PC-9 (cell line): ENCODE measurements around the gene ETV6. TPM values are rescaled to one million over a fixed set of nuclear protein-coding genes. Genes with fewer than 3 reads are reported as not detected.

Experiments used
- BruUV-seq: library from RNA; stranded (reverse); fragments of 400-500 nt; replicated peaks from 2 replicates; lab custom pipeline; 2021; lab: Mats Ljungman, UMichigan
- CTCF ChIA-PET: fragments of 300-600 bp; sonication (Branson Sonifier 250); formaldehyde crosslinking; loops from one replicate; lab custom pipeline; 2022; ENCODE audit warnings: antibody characterized with exemption; lab: Charles Lee
- POLR2A ChIA-PET: fragments of 300-600 bp; sonication (Branson Sonifier 250); formaldehyde crosslinking; loops from one replicate; lab custom pipeline; 2022; ENCODE audit warnings: antibody characterized with exemption; ENCODE audit not compliant: unreplicated experiment; lab: Charles Lee
- DNase-seq, 2 experiments: peaks; one replicate each; pipeline versions ENCODE4 v3.0.0 to v3.0.0-alpha.2; 2015 to 2022; ENCODE audit warnings: mixed read lengths in 1 of 2
- H2AFZ ChIP-seq: fragments of 200-600 bp; sonication (generic); 2 replicates; pipeline ENCODE4 v1.8.1; 2017; ENCODE audit warnings: antibody characterized with exemption
- H3F3A ChIP-seq: fragments of 200-600 bp; sonication (generic); 2 replicates; pipeline ENCODE4 v1.8.1; 2017; ENCODE audit warnings: antibody characterized with exemption, mild to moderate bottlenecking, low read depth; ENCODE audit not compliant: insufficient read depth
- H3K27ac ChIP-seq: fragments of 200-600 bp; sonication (generic); 2 replicates; pipeline ENCODE4 v1.6.1; 2016; ENCODE audit warnings: mixed run types
- H3K27me3 ChIP-seq: fragments of 200-600 bp; sonication (generic); 2 replicates; pipeline ENCODE4 v1.6.1; 2016; ENCODE audit warnings: low read depth, mixed run types; ENCODE audit not compliant: insufficient read depth
- H3K36me3 ChIP-seq: fragments of 200-600 bp; sonication (generic); 2 replicates; pipeline ENCODE4 v1.6.1; 2016; ENCODE audit warnings: low read depth, mixed run types
- H3K4me1 ChIP-seq: fragments of 200-600 bp; sonication (generic); replicated peaks from 2 replicates; pipeline ENCODE4 v1.6.1; 2016; ENCODE audit warnings: mixed run types; ENCODE audit not compliant: insufficient read depth
- H3K4me2 ChIP-seq: fragments of 200-600 bp; sonication (generic); 2 replicates; pipeline ENCODE4 v1.6.1; 2017; ENCODE audit warnings: mixed run types
- H3K4me3 ChIP-seq: fragments of 200-600 bp; sonication (generic); 2 replicates; pipeline ENCODE4 v1.6.1; 2016; ENCODE audit warnings: mixed run types
- H3K79me2 ChIP-seq: fragments of 200-600 bp; sonication (generic); 2 replicates; pipeline ENCODE4 v1.6.1; 2017; ENCODE audit warnings: low read depth, mixed run types
- H3K9me2 ChIP-seq: fragments of 200-600 bp; sonication (generic); 2 replicates; pipeline ENCODE4 v1.8.1; 2017; ENCODE audit warnings: mild to moderate bottlenecking; ENCODE audit not compliant: insufficient read depth
- H3K9me3 ChIP-seq: fragments of 200-600 bp; sonication (generic); 2 replicates; pipeline ENCODE4 v1.8.1; 2016; ENCODE audit warnings: low read depth; ENCODE audit not compliant: insufficient read depth
- H4K20me1 ChIP-seq: fragments of 200-600 bp; sonication (generic); 2 replicates; pipeline ENCODE4 v1.8.1; 2017; ENCODE audit not compliant: insufficient read depth
- CTCF ChIP-seq: fragments of 200-600 bp; sonication (generic); conservative IDR thresholded peaks from 2 replicates; pipeline ENCODE4 v1.6.1; 2017; ENCODE audit warnings: mixed run types, antibody characterized with exemption, mild to moderate bottlenecking, moderate library complexity
- EZH2 ChIP-seq: fragments of 200-600 bp; sonication (generic); IDR thresholded peaks from 2 replicates; pipeline ENCODE4 v1.8.0; 2017; ENCODE audit warnings: antibody characterized with exemption, low read depth
- intact Hi-C: fragments of 100-400 bp; cut with micrococcal nuclease; formaldehyde crosslinking; loops from one replicate; pipeline ENCODE4 v1.10.0; 2022; ENCODE audit not compliant: unreplicated experiment
- total RNA-seq: library from RNA; stranded (reverse); gene quantifications from 2 replicates; pipeline ENCODE4 v1.2.3, GENCODE V29; 2021

Gene ETV6
- total RNA-seq, 1 experiment from 2014 or later: 62.8 TPM

- Histone ChIP-seq H3K27me3 (no peaks in the 10 kb centered on the region), H3K4me2 (no peak overlapping the region), H3K79me2 (no peaks in the 10 kb centered on the region), H3K9me3 (no peaks in the 10 kb centered on the region), H3K9me2 (no peaks in the 10 kb centered on the region; the same call in 1 of the 2 replicates), H3F3A (no peaks in the 10 kb centered on the region), H3K4me3 (no peak overlapping the region), H3K36me3 (0 out of 2 replicates have a peak, but pooled peaks cover 7% of the 10 kb centered on the region), H3K27ac (no peak overlapping the region), H2AFZ (no peak overlapping the region), H4K20me1 (no peaks in the 10 kb centered on the region), H3K4me1 (no peaks in the 10 kb centered on the region)
- intact Hi-C loops: no loop called here
- TF ChIP-seq EZH2 (no peak), CTCF (no peak)
- ChIA-PET CTCF (no interaction called here), POLR2A (no interaction called here)
- BruUV-seq: no TSS peak
- DNase-seq: no peak
These were observed 244.5 kb downstream of the ETV6 start for GRCh38 chr12:11893998-11894397.

- Histone ChIP-seq H3K4me3 (no peak overlapping the region), H2AFZ (no peak overlapping the region), H3K9me3 (no peaks in the 10 kb centered on the region), H3K27ac (no peak overlapping the region), H3K9me2 (no peaks in the 10 kb centered on the region; the same call in 1 of the 2 replicates), H4K20me1 (no peaks in the 10 kb centered on the region), H3K4me1 (no peaks in the 10 kb centered on the region), H3K27me3 (no peaks in the 10 kb centered on the region), H3K79me2 (no peaks in the 10 kb centered on the region), H3F3A (no peaks in the 10 kb centered on the region), H3K36me3 (0 out of 2 replicates have a peak, but pooled peaks cover 7% of the 10 kb centered on the region), H3K4me2 (no peak overlapping the region)
- BruUV-seq: no TSS peak
- intact Hi-C loops: no loop called here
- ChIA-PET POLR2A (no interaction called here), CTCF (no interaction called here)
- no peak for DNase-seq
- TF ChIP-seq EZH2: no peak
- TF ChIP-seq CTCF: no peak
These were observed 245.4 kb downstream of the ETV6 start for GRCh38 chr12:11894890-11895289.

- Histone ChIP-seq H3K27me3 (no peaks in the 10 kb centered on the region), H2AFZ (no peak overlapping the region), H3K4me1 (no peaks in the 10 kb centered on the region), H3K27ac (no peak overlapping the region), H3K79me2 (no peaks in the 10 kb centered on the region), H3K36me3 (0 out of 2 replicates have a peak, but pooled peaks cover 7% of the 10 kb centered on the region), H4K20me1 (no peaks in the 10 kb centered on the region), H3K9me3 (no peaks in the 10 kb centered on the region), H3K4me3 (no peak overlapping the region), H3K9me2 (no peaks in the 10 kb centered on the region; the same call in 1 of the 2 replicates), H3K4me2 (no peak overlapping the region), H3F3A (no peaks in the 10 kb centered on the region)
- no TSS peak for BruUV-seq
- no peak for TF ChIP-seq CTCF
- TF ChIP-seq EZH2: no peak
- CTCF ChIA-PET: no interaction called here
- intact Hi-C loops: no loop called here
- DNase-seq: no peak
- POLR2A ChIA-PET: no interaction called here
These were observed 246.1 kb downstream of the ETV6 start for GRCh38 chr12:11895421-11896078.
